ENCODE results near the gene CXCR2.

DNA sequence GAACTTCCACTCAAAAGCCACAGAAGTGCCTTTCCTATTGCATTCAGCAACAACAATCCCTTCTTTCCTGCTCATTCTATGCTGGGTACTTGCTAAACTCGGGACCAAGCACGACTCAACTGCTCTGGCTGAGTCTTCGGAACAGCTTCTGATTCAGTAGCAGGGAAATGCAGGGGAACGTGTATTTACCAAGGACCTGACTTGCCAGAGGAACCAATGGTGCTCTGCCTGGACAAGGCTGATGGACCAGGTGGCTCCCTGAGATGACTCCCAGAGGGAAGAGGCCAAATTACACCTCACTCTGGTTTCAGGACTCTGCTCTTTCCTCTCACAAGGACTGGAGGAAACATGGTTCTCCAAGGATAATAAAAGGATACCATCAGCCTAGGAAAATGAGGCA, 12.2 kb downstream of the CXCR2 start:
- TF ChIP-seq, protein P1, sequence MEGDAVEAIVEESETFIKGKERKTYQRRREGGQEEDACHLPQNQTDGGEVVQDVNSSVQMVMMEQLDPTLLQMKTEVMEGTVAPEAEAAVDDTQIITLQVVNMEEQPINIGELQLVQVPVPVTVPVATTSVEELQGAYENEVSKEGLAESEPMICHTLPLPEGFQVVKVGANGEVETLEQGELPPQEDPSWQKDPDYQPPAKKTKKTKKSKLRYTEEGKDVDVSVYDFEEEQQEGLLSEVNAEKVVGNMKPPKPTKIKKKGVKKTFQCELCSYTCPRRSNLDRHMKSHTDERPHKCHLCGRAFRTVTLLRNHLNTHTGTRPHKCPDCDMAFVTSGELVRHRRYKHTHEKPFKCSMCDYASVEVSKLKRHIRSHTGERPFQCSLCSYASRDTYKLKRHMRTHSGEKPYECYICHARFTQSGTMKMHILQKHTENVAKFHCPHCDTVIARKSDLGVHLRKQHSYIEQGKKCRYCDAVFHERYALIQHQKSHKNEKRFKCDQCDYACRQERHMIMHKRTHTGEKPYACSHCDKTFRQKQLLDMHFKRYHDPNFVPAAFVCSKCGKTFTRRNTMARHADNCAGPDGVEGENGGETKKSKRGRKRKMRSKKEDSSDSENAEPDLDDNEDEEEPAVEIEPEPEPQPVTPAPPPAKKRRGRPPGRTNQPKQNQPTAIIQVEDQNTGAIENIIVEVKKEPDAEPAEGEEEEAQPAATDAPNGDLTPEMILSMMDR (IDR thresholded peaks at IDR 0.05): no peak
- TF ChIP-seq POLR2A (IDR thresholded peaks at IDR 0.05): no peak
